ENCODE measurements around the gene SHISA6.

The SHISA6 gene

GRCh38 chr17:11342138-11342537 is 101.1 kb downstream of the SHISA6 start:
- TF ChIP-seq TEAD4 (IDR thresholded peaks at IDR 0.05) = no peak
- TF ChIP-seq YY1 (IDR thresholded peaks at IDR 0.05; ENCODE audit: low read depth) = no peak
- TF ChIP-seq USF1 (IDR thresholded peaks at IDR 0.05) = no peak
- no peak for TF ChIP-seq TAF1 (IDR thresholded peaks at IDR 0.05; ENCODE audit: low read depth)
- no peak for TF ChIP-seq TCF12 (IDR thresholded peaks at IDR 0.05; ENCODE audit: low read depth)
- no peak for TF ChIP-seq NFIC (IDR thresholded peaks at IDR 0.05)
- no peak for TF ChIP-seq FOXM1 (IDR thresholded peaks at IDR 0.05; ENCODE audit: borderline replicate concordance, low read depth)
- TF ChIP-seq ZBTB7A (IDR thresholded peaks at IDR 0.05; ENCODE audit: low read depth) = no peak

- TF ChIP-seq TEAD4 (IDR thresholded peaks at IDR 0.05) = no peak
- no peak for TF ChIP-seq MAX (IDR thresholded peaks at IDR 0.05)
- no peak for TF ChIP-seq TAF1 (IDR thresholded peaks at IDR 0.05; ENCODE audit: low read depth)
- TF ChIP-seq REST (IDR thresholded peaks at IDR 0.05; ENCODE audit: low read depth) = no peak
- no peak for TF ChIP-seq USF1 (IDR thresholded peaks at IDR 0.05)
- TF ChIP-seq CREB1 (IDR thresholded peaks at IDR 0.05; ENCODE audit: low read depth) = no peak
- no peak for TF ChIP-seq ZBTB7A (IDR thresholded peaks at IDR 0.05; ENCODE audit: low read depth)
- no peak for TF ChIP-seq NFIC (IDR thresholded peaks at IDR 0.05)
- no peak for TF ChIP-seq EGR1 (IDR thresholded peaks at IDR 0.05)
- TF ChIP-seq CEBPB (IDR thresholded peaks at IDR 0.05) = no peak
- no peak for TF ChIP-seq FOXM1 (IDR thresholded peaks at IDR 0.05; ENCODE audit: borderline replicate concordance, low read depth)
- TF ChIP-seq YY1 (IDR thresholded peaks at IDR 0.05; ENCODE audit: low read depth) = no peak
- no peak for TF ChIP-seq EP300 (IDR thresholded peaks at IDR 0.05; ENCODE audit: borderline replicate concordance)
- TF ChIP-seq TCF12 (IDR thresholded peaks at IDR 0.05; ENCODE audit: low read depth) = no peak
- TF ChIP-seq RAD21 (IDR thresholded peaks at IDR 0.05; ENCODE audit: low read depth) = no peak
Measured at GRCh38 chr17:11349106-11349505, 108.1 kb downstream of the SHISA6 start.

GRCh38 chr17:11351479-11351878 is 110.5 kb downstream of the SHISA6 start:
- TF ChIP-seq REST (IDR thresholded peaks at IDR 0.05; ENCODE audit: low read depth) = no peak
- TF ChIP-seq RAD21 (IDR thresholded peaks at IDR 0.05; ENCODE audit: low read depth) = no peak
- no peak for TF ChIP-seq YY1 (IDR thresholded peaks at IDR 0.05; ENCODE audit: low read depth)
- TF ChIP-seq TEAD4 (IDR thresholded peaks at IDR 0.05) = no peak
- TF ChIP-seq EP300 (IDR thresholded peaks at IDR 0.05; ENCODE audit: borderline replicate concordance) = no peak
- no peak for TF ChIP-seq FOXM1 (IDR thresholded peaks at IDR 0.05; ENCODE audit: borderline replicate concordance, low read depth)
- no peak for TF ChIP-seq MAX (IDR thresholded peaks at IDR 0.05)
- no peak for TF ChIP-seq ZBTB7A (IDR thresholded peaks at IDR 0.05; ENCODE audit: low read depth)
- no peak for TF ChIP-seq EGR1 (IDR thresholded peaks at IDR 0.05)
- no peak for TF ChIP-seq NFIC (IDR thresholded peaks at IDR 0.05)
- no peak for TF ChIP-seq CEBPB (IDR thresholded peaks at IDR 0.05)
- no peak for TF ChIP-seq TCF12 (IDR thresholded peaks at IDR 0.05; ENCODE audit: low read depth)
- no peak for TF ChIP-seq USF1 (IDR thresholded peaks at IDR 0.05)
- TF ChIP-seq CREB1 (IDR thresholded peaks at IDR 0.05; ENCODE audit: low read depth) = no peak
- TF ChIP-seq TAF1 (IDR thresholded peaks at IDR 0.05; ENCODE audit: low read depth) = no peak

- TF ChIP-seq TCF12 (IDR thresholded peaks at IDR 0.05; ENCODE audit: low read depth) (no peak), EGR1 (IDR thresholded peaks at IDR 0.05) (no peak), EP300 (IDR thresholded peaks at IDR 0.05; ENCODE audit: borderline replicate concordance) (no peak), NFIC (IDR thresholded peaks at IDR 0.05) (no peak), YY1 (IDR thresholded peaks at IDR 0.05; ENCODE audit: low read depth) (no peak), USF1 (IDR thresholded peaks at IDR 0.05) (no peak), ZBTB7A (IDR thresholded peaks at IDR 0.05; ENCODE audit: low read depth) (no peak)
Measured at GRCh38 chr17:11353601-11354000, 112.6 kb downstream of the SHISA6 start.

- TF ChIP-seq EGR1 (IDR thresholded peaks at IDR 0.05) = no peak
Measured at GRCh38 chr17:11356371-11356770, 115.4 kb downstream of the SHISA6 start.

Data from Ishikawa (cell line).